ENCODE measurements around the gene CYP1A2.
"Not testable (repeated sequence)": the region's sequence is repeated elsewhere in the genome, so short reads cannot be mapped to it uniquely, and the experiment has no call there.

Gene CYP1A2, protein sequence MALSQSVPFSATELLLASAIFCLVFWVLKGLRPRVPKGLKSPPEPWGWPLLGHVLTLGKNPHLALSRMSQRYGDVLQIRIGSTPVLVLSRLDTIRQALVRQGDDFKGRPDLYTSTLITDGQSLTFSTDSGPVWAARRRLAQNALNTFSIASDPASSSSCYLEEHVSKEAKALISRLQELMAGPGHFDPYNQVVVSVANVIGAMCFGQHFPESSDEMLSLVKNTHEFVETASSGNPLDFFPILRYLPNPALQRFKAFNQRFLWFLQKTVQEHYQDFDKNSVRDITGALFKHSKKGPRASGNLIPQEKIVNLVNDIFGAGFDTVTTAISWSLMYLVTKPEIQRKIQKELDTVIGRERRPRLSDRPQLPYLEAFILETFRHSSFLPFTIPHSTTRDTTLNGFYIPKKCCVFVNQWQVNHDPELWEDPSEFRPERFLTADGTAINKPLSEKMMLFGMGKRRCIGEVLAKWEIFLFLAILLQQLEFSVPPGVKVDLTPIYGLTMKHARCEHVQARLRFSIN

DNA sequence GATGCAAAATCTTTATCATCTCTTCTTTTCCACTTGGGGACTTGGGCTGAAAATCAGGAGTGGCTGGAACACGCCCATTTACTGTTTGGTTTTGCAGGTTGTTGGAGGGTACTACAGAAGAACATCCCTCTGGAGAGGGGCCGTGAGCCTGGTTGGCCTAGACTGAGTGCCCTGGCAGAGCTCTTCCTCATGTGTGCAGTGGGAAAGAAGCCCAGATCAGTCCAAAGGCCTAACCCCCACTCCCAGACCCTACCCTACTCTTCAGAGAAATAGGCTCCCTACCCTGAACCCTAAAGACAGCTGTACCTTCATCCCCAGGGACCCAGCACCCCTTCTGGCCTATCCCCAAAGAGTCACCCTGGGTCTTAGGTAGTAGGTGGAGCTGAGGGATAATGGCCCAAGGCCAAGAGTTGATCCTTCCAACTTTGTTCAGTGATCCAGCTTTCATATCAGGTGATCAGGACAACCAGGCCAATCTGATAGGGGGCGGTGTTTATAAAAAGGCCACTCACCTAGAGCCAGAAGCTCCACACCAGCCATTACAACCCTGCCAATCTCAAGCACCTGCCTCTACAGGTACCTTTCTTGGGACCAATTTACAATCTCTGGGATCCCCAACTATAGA is at the start of gene CYP1A2:
TSS of gene CYP1A2 (plus strand) at position 524 of the 625 bp plus-strand sequence. CDS start 894 bp downstream, outside the sequence.
- no peak for DNase-seq (ENCODE audit: low read depth)

GRCh38 chr15:74709011-74709410 is 39.6 kb upstream of the CYP1A2 start:
- no peak for DNase-seq (ENCODE audit: low read depth)

DNA sequence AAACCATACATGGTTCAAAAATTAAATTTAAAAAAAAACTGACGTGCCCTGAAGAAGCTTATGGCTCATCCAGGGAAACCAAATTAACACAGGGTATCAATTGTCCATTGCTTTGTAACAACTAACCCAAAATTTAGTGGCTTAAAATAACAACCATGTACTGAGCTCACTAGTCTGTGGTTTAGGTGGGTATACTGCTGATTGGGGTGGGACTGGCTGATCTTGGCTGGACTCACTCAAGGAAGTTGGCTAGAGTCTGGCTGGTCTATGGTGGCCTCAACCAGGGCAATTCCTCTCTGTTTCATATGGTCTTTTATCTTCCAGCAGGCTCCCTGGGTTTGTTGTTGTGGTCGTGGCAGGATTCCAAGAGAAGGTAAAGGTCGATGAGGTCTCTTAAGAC is 38.8 kb upstream of the CYP1A2 start:
- DNase-seq (ENCODE audit: low read depth): no peak

- DNase-seq (ENCODE audit: low read depth): no peak
Observed at GRCh38 chr15:74710319-74711094, 38.1 kb upstream of the CYP1A2 start.

DNA sequence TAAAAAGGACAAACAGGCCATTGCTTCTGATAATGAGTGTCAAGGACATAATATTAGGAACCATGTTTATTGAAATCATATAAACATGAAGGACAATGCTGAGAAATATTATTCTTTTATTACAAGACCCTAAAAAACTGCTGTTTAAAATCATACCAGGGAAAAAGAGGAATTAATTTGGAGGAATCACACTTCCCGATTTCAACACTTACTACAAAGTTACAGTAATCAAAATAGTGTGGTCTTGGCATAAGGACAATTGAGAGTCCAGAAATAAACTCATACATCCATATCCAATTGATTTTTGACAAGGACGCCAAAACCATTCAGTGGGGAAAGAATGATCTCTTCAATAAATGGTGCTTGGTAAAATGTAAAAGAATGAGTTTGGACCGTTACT is 36.3 kb upstream of the CYP1A2 start:
- no peak for DNase-seq (ENCODE audit: low read depth)

- DNase-seq (ENCODE audit: low read depth): no peak
Observed at GRCh38 chr15:74716651-74717050, 32.0 kb upstream of the CYP1A2 start.

GRCh38 chr15:74722591-74722990 is 26.1 kb upstream of the CYP1A2 start:
- DNase-seq (ENCODE audit: low read depth): no peak

- no peak for DNase-seq (ENCODE audit: low read depth)
Observed at GRCh38 chr15:74723187-74723586, 25.5 kb upstream of the CYP1A2 start.

- no peak for DNase-seq (ENCODE audit: low read depth)
Observed at GRCh38 chr15:74723754-74724334, 24.8 kb upstream of the CYP1A2 start.

GRCh38 chr15:74724570-74725224 is 23.9 kb upstream of the CYP1A2 start:
- no peak for DNase-seq (ENCODE audit: low read depth)

- peak; percentile 16 for DNase-seq (ENCODE audit: low read depth)
Observed at GRCh38 chr15:74725225-74725774, 23.3 kb upstream of the CYP1A2 start, which contains the start of gene CYP1A1. CYP1A1 (minus strand) TSS chr15:74725528; CDS start chr15:74723097, 2,431 bp downstream.

- DNase-seq (ENCODE audit: low read depth): peak; percentile 55
Observed at GRCh38 chr15:74725845-74726773, 22.5 kb upstream of the CYP1A2 start.

- peak; percentile 8 for DNase-seq (ENCODE audit: low read depth)
Observed at GRCh38 chr15:74726774-74727164, 21.9 kb upstream of the CYP1A2 start.

- DNase-seq (ENCODE audit: low read depth): no peak
Observed at GRCh38 chr15:74727727-74728126, 20.9 kb upstream of the CYP1A2 start.

GRCh38 chr15:74728699-74729098 is 19.9 kb upstream of the CYP1A2 start:
- DNase-seq (ENCODE audit: low read depth): not testable (repeated sequence)

- DNase-seq (ENCODE audit: low read depth): not testable (repeated sequence)
Observed at GRCh38 chr15:74729372-74729771, 19.3 kb upstream of the CYP1A2 start.

GRCh38 chr15:74730619-74731316 is 17.9 kb upstream of the CYP1A2 start:
- DNase-seq (ENCODE audit: low read depth): no peak

DNA sequence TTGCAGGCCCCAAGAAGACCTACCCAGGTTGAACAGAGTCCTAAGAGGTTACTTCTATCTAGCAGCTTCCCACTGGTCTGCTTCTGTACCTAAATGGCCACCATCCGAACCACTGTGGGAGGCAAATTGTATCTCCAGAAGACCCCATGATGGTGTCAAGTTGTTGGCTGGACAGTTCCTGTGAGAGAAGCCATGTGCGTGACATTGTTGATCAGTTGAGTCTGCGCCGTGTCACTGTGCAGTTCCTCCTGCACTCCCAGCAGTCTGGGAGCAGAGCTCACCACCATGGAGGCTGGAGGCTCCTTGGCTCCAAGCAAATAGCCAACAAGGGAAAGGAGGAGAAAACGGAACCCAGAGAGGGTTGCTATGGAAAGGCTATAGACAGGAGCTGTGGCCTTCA is 15.8 kb upstream of the CYP1A2 start:
- no peak for DNase-seq (ENCODE audit: low read depth)

DNA sequence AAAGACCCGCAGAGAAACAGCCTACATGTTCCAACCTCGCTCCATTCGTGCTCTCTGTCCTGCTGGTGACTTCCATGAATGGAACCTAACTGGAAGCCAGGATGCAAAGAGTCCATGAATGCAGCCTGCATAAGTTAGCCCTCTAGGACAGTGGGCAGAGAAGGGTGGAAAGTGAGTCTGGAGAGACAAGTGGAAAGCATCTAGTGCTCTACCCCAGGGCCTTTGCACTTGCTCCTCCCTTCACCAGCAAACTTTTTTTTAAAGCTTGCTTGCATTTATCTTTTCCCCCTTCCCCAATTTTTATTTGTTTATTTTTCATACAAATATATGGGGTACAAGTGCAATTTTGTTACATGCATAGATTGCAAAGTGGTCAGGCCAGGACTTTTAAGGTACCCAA is 15.4 kb upstream of the CYP1A2 start:
- DNase-seq (ENCODE audit: low read depth): no peak

Data from activated T-helper 1 cell treated with Interleukin-2 at 50 U/mL for 16 hours (primary cell).